ENCODE results near the gene FLT4. TPM values are rescaled to one million over a fixed set of nuclear protein-coding genes. Genes with fewer than 3 reads are reported as not detected.

Gene FLT4
- polyA plus RNA-seq, 2 of the 4 experiments (the other 2 are of a cell fraction), result 2.0 to 2.6 TPM

DNA sequence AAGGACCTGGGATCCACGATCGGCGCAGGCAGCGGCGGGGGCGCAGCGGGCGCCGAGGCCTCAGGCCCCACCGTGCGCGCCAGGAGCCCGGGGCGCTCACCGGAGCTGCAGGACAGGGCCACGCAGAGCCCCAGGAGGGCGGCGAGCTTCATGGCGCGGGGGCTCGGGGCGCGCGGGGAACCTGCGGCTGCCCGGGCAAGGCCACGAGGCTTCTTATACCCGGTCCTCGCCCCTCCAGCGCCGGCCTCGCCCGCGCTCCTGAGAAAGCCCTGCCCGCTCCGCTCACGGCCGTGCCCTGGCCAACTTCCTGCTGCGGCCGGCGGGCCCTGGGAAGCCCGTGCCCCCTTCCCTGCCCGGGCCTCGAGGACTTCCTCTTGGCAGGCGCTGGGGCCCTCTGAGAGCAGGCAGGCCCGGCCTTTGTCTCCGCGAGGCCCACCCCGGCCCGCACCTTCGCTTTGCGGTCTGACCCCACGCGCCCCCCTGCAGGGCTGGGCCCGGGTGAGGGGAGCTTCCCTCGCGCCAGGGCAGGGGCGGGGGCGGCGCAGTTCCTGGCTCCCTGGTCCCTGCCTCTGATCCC is 58.0 kb downstream of the FLT4 start, which contains the start of gene SCGB3A1:
Gene SCGB3A1 (minus strand): TSS at position 189 of the 577 bp plus-strand sequence. CDS start 37 bp downstream, at position 152.
- FAIRE-seq, result no peak
- Histone ChIP-seq H3K4me1 (no peaks in the 10 kb centered on the region), H3K4me2 (peak within 1 kb of the TSS; percentile 64), H3K27ac (peak within 1 kb of the TSS in 1 of 2 experiments; percentile 49; a peak in 2 of 6 replicates), H3K9me3 (no peaks in the 10 kb centered on the region), H3K4me3 (peak within 1 kb of the TSS; percentile 25; the same call in 1 of the 3 replicates)
- WGBS (ENCODE audit: missing lambda C conversion rate), result 75% methylated on average over 20 of the region's 60 CpGs
- no peak for TF ChIP-seq CEBPB (IDR thresholded peaks at IDR 0.05)
- no peak for TF ChIP-seq CHD2 (IDR thresholded peaks at IDR 0.05; ENCODE audit: low read length, partially characterized antibody)
- no peak for TF ChIP-seq PBX3 (IDR thresholded peaks at IDR 0.05)
- TF ChIP-seq, protein P1, sequence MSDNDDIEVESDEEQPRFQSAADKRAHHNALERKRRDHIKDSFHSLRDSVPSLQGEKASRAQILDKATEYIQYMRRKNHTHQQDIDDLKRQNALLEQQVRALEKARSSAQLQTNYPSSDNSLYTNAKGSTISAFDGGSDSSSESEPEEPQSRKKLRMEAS (IDR thresholded peaks at IDR 0.05), result no peak
- TF ChIP-seq, protein P2, sequence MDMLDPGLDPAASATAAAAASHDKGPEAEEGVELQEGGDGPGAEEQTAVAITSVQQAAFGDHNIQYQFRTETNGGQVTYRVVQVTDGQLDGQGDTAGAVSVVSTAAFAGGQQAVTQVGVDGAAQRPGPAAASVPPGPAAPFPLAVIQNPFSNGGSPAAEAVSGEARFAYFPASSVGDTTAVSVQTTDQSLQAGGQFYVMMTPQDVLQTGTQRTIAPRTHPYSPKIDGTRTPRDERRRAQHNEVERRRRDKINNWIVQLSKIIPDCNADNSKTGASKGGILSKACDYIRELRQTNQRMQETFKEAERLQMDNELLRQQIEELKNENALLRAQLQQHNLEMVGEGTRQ (IDR thresholded peaks at IDR 0.05), result no peak
- no peak for TF ChIP-seq RFX5 (IDR thresholded peaks at IDR 0.05)
- TF ChIP-seq PHF8 (IDR thresholded peaks at IDR 0.05; ENCODE audit: borderline replicate concordance, low read depth), result no peak
- no peak for TF ChIP-seq ZSCAN20 (CRISPR knock-in tag; IDR thresholded peaks at IDR 0.05)
- TF ChIP-seq, protein P3, sequence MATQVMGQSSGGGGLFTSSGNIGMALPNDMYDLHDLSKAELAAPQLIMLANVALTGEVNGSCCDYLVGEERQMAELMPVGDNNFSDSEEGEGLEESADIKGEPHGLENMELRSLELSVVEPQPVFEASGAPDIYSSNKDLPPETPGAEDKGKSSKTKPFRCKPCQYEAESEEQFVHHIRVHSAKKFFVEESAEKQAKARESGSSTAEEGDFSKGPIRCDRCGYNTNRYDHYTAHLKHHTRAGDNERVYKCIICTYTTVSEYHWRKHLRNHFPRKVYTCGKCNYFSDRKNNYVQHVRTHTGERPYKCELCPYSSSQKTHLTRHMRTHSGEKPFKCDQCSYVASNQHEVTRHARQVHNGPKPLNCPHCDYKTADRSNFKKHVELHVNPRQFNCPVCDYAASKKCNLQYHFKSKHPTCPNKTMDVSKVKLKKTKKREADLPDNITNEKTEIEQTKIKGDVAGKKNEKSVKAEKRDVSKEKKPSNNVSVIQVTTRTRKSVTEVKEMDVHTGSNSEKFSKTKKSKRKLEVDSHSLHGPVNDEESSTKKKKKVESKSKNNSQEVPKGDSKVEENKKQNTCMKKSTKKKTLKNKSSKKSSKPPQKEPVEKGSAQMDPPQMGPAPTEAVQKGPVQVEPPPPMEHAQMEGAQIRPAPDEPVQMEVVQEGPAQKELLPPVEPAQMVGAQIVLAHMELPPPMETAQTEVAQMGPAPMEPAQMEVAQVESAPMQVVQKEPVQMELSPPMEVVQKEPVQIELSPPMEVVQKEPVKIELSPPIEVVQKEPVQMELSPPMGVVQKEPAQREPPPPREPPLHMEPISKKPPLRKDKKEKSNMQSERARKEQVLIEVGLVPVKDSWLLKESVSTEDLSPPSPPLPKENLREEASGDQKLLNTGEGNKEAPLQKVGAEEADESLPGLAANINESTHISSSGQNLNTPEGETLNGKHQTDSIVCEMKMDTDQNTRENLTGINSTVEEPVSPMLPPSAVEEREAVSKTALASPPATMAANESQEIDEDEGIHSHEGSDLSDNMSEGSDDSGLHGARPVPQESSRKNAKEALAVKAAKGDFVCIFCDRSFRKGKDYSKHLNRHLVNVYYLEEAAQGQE (IDR thresholded peaks at IDR 0.05), result no peak
- TF ChIP-seq RAD21 (conservative IDR thresholded peaks at IDR 0.05 in 1 of 2, IDR thresholded peaks at IDR 0.05 in 1 of 2), result no peak
- TF ChIP-seq, protein P4, sequence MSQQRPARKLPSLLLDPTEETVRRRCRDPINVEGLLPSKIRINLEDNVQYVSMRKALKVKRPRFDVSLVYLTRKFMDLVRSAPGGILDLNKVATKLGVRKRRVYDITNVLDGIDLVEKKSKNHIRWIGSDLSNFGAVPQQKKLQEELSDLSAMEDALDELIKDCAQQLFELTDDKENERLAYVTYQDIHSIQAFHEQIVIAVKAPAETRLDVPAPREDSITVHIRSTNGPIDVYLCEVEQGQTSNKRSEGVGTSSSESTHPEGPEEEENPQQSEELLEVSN (IDR thresholded peaks at IDR 0.05; ENCODE audit: borderline replicate concordance, low read depth), result no peak
- TF ChIP-seq NFE2L2 (conservative IDR thresholded peaks at IDR 0.05; ENCODE audit: low read length), result no peak
- no peak for TF ChIP-seq MYC (IDR thresholded peaks at IDR 0.05; ENCODE audit: borderline replicate concordance, low read length)
- TF ChIP-seq CBX8 (IDR thresholded peaks at IDR 0.05), result no peak
- no peak for ATAC-seq
- ChIA-PET CTCF (interaction anchor here (1.0 to 1.6 kb wide), 2 partner anchors 14 to 28 kb away, joined by 4 to 5 read pairs; no protein-coding TSS in a partner anchor), POLR2A (no interaction called here)
- no peak for DNase-seq (ENCODE audit: low read depth in 1 of 2, low spot score in 1 of 2)

- peak in 1 of 2 experiments; percentile 29; a peak in 3 of 6 replicates for ATAC-seq
- Histone ChIP-seq H3K27ac (peak overlapping the region in 1 of 2 experiments; percentile 49; a peak in 2 of 6 replicates), H3K9me3 (no peaks in the 10 kb centered on the region), H3K4me3 (peak overlapping the region; percentile 25; the same call in 1 of the 3 replicates), H3K4me2 (peak overlapping the region; percentile 64), H3K4me1 (no peaks in the 10 kb centered on the region)
- POLR2A ChIA-PET, result no interaction called here
- no peak for FAIRE-seq
- TF ChIP-seq, protein P4 (IDR thresholded peaks at IDR 0.05; ENCODE audit: borderline replicate concordance, low read depth), result no peak
- TF ChIP-seq RNF2 (IDR thresholded peaks at IDR 0.05; ENCODE audit: borderline replicate concordance, low read depth) (no peak), TFCP2L1 (CRISPR knock-in tag; IDR thresholded peaks at IDR 0.05) (no peak), MAFK (IDR thresholded peaks at IDR 0.05; ENCODE audit: partially characterized antibody) (no peak), ZNF302 (CRISPR knock-in tag; IDR thresholded peaks at IDR 0.05) (no peak), EHF (CRISPR knock-in tag; IDR thresholded peaks at IDR 0.05) (no peak), ZC3H11A (IDR thresholded peaks at IDR 0.05) (no peak), EHMT2 (IDR thresholded peaks at IDR 0.05; ENCODE audit: low read depth) (no peak), ZFP36 (IDR thresholded peaks at IDR 0.05; ENCODE audit: borderline replicate concordance, partially characterized antibody) (no peak)
- CTCF ChIA-PET, result interaction anchor here (0.8 kb wide), 1 partner anchor 100 kb away, joined by 3 read pairs; no protein-coding TSS in a partner anchor
- no peak for DNase-seq (ENCODE audit: low read depth in 1 of 2, low spot score in 1 of 2)
- 40% methylated on average over 4 of the region's 63 CpGs for WGBS (ENCODE audit: missing lambda C conversion rate)
Observed at GRCh38 chr5:180590543-180591310, 58.7 kb downstream of the FLT4 start.

All from A549 (cell line).